Measurements from ENCODE around the gene HTR1D.
"Not testable (repeated sequence)": the region's sequence is repeated elsewhere in the genome, so short reads cannot be mapped to it uniquely, and the experiment has no call there.

The HTR1D gene

DNA sequence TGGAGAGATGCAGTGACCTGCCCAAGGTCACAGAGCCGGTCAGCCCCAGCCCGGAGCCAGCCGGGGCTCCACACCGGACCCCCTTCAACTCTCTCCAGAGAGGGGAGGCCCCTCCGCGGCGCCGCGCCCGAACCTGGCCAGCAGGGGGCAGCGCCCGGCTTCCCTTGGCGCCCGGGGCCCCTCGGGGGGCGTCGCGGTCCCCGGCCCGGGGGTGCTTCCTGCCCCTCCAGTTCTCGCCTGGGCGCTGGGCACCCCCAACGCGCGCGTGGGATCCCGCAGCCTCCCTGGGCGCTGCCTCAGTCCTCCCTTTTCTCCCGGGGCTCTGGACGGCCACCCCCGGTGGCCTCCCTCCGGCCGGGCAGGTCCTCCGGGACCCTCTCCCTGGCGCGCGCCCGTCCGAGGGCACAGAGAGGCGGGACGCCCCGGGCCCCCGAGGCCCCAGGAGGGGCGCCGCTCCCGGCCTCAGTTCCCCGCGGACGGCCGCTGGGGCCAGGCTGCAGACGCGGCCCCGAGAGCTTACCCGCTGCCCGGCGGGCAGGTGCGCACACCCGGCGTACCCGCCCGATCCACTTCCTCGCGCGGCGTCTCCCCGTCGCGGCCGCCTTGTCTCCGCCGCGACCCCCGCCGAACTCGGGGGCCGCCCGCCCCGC is 406 bp downstream of the HTR1D start:
- no peak for DNase-seq

DNA sequence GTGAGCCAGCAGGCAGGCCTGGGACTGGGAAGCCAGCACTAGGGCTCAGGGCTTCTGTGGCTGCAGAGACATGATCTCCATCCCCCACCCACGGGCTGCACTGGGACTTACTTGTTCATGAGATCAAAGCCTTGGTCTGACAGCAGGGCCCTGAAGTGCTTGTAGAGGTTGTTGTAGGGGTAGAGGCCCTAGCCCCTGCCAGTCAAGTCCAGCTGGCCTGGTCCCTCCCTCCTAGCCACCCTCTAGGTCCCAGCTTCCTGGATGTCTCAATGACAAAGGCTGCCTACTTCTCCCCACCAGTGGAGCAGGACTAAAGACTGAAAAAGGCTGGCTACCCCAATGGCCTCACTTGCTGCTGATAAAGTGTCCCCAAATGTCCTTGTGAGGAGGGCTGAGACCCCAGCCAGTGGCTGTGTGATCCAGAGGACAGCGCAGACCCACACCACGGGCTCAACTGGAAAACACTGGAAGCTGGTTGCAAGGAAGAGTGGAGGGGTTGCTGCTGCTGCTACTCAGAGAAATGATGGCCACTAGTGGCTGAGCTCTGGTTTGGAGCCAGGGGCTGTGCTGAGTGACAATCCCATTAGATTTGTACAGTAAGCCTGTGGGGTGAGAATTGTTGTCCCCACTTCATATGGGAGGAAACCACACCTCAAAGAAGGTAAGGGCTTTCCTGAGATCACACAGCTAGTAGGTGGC is 1.4 kb downstream of the HTR1D start:
- DNase-seq: no peak

DNA sequence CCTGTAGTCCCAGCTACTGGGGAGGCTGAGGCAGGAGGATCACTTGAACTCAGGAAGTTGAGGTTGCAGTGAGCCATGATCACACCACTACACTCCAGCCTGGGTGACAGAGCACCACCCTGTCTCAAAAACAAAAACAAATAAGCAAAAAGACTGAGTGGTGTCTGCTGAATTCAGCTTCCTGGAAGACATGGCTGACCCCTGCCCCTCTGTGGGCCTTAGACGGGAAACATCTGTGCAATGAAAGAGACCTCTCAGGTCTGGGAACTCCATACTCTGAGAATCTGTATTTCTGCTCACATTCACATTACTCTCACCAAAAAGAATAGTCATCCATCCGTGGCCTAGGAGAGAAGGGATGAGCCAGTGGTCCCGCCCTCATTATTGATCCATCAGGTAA is 2.0 kb downstream of the HTR1D start:
- DNase-seq: no peak

- no peak for DNase-seq
These were observed 2.7 kb downstream of the HTR1D start for GRCh38 chr1:23214640-23215039.

- no peak for DNase-seq
These were observed 5.3 kb downstream of the HTR1D start for GRCh38 chr1:23211955-23212354.

DNA sequence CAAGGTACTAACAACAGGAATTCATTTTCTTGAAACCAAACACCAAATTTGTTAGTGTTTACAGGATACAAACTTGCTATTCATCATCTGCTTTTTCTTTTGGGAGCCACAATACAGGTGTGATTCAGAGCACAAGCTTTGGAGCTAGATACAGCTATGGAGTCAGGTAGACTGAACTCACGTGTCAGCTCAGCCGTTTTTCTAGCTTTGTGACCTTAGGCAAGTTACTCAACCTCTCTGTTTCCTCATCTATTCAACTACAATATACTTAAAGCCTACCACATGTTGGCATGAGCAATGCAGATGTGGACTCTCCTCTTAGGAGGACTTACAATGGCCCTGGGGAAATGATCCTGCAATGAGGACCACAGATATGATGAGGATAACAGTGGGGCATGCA is 6.3 kb downstream of the HTR1D start:
- DNase-seq: no peak

DNA sequence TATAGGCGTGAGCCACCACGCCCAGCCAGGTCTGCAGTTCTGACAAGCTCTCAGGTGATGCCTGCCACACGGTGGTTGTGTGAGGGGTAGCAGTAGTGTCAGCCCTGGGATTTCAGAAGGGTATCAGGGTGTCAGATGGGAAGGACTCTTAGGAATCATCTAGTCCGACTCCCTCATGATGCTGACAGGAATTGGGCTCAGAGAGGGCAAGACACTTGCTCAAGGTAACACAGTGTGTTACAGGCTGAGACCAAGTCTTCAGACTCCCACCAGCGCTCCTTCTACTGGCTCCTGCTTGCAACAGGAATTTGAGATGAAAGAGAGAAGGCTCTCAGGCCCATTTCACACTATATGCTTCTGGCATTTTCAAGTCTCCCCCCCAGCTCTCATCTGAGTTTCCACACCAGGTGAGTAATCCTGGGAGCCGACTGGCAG is 6.9 kb downstream of the HTR1D start:
- no peak for DNase-seq

DNA sequence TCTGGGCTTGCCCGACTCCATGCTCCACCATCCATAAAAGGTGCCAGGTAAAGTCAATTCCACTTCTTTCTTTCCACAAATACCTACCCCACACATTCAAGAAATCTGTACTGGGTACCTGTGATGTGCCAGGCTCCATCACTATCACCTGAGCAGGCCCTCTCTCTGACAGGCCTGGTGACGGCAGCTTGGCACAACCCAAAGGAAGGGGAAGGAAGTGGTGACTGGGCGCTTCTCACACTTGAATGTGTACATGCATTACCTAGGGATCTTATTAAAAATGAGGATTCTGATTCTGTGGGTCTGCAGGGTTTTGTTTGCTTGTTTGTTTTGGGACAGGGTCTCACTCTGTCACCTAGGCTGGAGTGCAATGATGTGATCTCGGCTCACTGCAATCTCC is 7.5 kb downstream of the HTR1D start:
- no peak for DNase-seq

DNA sequence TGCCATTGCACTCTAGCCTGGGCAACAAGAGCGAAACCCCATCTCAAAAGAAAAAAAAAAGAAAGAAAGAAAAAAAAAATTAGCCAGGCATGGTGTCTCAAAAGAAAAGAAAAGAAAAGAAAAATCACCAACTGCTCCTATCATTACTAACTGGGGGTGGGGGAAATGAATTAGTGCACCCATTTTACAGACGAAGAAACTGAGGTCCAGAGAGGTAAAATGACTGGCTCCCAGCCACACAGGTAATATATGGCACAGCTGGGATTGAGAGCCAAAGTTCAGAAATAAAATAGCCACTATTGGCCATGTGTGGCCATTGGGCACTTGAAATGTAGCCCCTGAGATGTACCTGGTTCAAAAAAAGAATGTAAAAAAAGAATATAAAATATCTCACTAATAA is 8.8 kb downstream of the HTR1D start:
- DNase-seq: no peak

DNA sequence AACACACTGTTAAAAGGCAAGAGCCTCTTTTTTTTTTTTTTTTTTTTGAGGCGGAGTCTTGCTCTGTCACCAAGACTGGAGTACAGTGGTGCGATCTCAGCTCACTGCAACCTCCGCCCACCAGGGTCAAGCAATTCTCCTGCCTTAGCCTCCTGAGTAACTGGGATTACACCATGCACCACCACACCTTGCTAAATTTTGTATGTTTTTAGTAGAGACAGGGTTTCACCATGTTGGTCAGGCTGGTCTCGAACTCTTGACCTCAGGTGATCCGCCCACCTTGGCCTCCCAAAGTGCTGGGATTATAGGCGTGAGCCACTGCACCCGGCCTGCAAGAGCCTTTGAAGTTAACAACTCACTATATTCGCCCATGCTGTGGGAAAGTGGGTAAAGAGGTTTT is 9.6 kb downstream of the HTR1D start:
- not testable (repeated sequence) for DNase-seq

DNA sequence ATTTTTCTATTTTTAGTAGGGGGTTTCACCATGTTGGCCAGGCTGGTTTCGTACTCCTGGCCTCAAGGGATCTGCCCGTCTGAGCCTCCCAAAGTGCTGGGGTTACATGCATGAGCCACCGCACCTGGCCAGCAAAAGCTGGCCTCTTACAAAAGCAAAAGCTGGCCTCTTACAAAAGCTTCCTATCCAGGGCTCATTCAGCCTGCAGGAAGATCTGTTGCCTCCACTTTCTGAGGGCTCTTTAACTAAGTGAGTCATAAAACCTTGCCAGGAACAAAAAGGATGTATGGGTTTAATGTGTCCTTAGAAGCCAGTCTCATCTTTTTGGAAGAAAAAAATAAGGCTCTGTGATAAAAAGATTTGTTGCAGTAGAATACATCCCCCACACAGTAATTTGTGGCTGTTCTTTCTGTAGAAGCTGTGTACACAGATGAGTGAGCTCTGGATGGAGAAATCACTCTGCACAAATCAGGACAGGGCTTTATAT is 15.0 kb downstream of the HTR1D start:
- no peak for DNase-seq

DNA sequence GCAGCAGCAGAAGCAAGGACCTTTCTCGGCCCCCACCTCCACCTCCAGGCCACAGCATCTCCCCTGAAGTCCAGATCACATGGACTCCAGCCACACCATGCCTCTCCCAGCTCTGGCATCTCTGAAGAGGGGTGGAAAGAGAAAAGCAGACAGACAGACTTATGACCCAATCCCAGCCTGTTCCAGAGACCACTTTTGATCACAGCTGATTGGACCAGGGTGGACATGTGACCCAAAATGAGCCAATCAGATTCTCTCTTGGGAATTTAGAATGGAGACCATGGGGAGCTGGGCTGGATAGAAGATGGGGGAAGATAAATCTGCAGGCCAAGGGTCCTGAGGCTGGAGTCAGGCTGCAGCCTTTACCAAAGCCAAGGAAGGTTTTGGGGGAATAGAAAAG is 16.4 kb downstream of the HTR1D start:
- DNase-seq: no peak

- DNase-seq: no peak
These were observed 18.9 kb downstream of the HTR1D start for GRCh38 chr1:23198373-23198772.

GRCh38 chr1:23196627-23197328 is 20.5 kb downstream of the HTR1D start:
- DNase-seq: no peak

DNA sequence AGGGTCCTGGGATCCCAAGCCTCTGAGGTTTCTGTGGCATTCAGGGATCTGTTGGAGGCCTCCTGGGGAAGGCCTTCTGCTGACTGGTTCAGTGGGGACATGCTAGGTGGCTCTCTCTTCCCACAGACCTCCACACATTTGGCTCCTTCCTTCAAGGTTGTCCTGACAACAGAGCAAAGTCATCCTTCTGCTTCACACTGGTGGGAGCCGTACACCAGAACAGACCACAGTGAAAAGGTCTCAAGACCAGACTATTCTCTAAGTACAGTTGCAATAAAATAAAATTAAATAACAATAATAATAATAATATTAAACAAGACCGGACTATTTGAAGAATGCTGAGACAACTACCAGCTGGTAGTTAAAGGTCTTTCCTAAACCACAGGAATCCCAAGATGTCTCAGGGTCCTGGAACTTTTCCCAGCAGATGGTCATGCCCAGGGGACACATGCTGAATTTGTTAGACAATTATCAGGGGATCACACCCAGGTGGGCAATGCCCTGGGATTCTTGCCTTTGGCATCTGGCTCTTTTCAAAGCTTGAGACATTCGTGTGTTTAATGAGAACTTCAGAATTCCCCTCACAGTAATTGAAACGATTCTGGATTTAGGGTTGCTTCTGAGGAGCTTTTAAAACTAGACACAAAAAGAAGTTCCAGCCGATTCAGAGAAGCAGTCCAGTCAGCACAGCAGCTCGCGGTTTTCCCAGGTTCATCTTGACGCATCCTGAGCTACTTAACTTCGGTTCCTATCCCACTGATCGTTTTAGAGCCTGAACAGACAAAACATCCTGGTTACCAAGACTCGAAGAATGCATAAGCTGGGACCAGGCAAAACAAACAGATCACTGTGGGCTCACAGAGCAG is 22.9 kb downstream of the HTR1D start:
- no peak for DNase-seq

DNA sequence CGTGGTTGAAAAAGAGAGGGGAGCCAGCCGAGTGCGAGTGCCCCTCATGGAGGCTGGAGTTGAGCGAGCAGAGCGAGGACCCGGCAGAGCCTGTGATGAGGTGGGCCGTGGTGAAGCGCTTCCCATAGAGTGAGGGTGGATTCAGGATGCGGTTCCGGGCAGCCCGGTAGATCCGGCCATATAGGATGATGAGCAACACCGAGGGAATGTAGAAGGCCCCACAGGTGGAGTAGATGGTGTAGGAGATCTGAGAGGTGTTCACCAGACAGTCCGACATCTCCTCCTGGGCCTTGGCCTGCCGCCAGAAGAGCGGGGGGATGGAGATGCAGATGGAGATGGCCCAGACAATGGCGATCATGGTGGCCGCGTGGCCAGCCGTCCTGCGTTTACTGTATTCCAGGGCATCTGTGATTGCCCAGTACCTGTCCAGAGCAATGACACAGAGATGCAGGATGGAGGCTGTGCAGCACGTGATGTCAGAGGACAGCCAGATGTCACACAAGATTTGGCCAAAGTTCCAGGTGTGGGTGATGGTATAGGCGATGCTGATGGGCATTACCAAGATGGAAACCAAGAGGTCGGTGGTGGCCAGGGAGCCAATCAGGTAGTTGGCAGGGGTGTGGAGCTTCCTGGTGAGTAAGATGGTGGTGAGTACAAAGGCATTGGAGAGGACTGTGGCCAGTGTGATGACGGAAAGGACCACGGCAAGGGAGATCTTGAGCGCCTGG is 23.7 kb downstream of the HTR1D start:
- no peak for DNase-seq

DNA sequence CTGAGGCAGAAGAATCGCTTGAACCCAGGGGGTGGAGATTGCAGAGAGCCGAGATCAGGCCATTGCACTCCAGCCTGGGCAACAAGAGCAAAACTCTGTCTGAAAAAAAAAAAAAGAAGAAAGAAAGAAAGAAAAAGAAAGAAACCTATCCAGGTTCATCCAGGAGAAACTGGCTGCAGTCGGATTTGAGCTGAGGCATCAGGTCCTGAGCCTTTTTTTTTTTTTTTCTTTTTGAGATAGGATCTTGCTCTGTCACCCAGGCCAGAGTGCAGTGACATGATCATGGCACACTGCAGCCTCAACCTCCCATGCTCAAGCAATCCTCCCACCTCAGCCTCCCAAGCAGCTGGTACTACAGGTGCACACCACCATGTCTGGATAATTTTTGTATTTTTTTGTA is 26.1 kb downstream of the HTR1D start:
- DNase-seq: no peak

- DNase-seq: not testable (repeated sequence)
These were observed 28.3 kb downstream of the HTR1D start for GRCh38 chr1:23188936-23189452.

DNA sequence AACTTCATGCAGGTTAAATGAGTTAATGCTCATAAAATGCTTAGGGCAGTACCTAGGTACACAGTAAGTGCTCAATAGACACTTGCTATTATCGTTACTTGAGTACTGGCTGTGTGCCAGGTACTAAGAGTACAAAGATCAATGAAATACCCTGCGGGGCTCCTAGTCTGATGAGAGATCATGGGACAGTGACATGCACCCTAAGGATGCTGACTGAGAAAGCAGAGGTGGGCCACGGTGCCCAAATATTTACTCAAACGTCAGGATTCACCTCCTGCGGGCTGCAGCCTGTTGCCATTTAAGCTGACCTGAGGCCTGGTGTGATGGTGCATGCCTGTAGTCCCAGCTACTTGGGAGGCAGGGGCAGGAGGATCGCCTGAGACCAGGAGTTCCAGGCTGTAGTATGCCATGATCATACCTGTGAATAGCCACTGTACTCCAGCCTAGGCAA is 28.8 kb downstream of the HTR1D start:
- DNase-seq: no peak

- DNase-seq: no peak
These were observed 29.7 kb downstream of the HTR1D start for GRCh38 chr1:23187637-23188036.

DNA sequence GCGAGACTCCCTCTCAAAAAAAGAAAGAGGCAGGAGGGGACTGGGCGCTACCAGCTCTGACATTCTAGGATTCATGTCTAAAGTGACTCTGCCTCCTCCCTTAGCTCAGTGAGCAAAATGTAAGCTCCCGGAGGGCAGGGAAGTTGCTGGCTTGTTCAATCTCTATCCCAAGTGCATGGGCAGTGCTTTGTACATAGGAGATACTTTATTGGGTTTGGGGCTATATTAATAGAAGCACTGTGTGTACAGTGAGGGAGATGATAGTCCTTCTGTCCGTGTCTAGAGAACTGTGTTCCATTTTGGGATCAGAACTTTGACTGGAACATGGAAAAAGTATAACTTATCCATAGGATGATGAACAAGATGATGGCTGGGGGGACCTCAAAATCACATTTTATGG is 31.9 kb downstream of the HTR1D start:
- DNase-seq: no peak

All from right forelimb (tissue), 1 donor.